Bronchial epithelial cell (primary cell): ENCODE measurements around the gene CD2AP. TPM values are rescaled to one million over a fixed set of nuclear protein-coding genes. Genes with fewer than 3 reads are reported as not detected.
A peak's percentile ranks its signal among the peaks of the same experiment; 100 is the strongest.

Experiments
- DNase-seq: peaks from one replicate; pipeline ENCODE4 v3.0.0-alpha.2; 2010; ENCODE audit warnings: low read depth
- FAIRE-seq: peaks from 2 replicates; lab custom pipeline; 2011; peaks lifted over from hg19 to GRCh38; lab: Jason Lieb, UNC
- H3K27me3 ChIP-seq: 2 replicates; pipeline ENCODE4 v1.5.1; 2011; ENCODE audit warnings: low read length; ENCODE audit not compliant: control insufficient read depth, insufficient read depth
- H3K36me3 ChIP-seq: 2 replicates; pipeline ENCODE4 v1.5.1; 2011; ENCODE audit warnings: low read length; ENCODE audit not compliant: control insufficient read depth, insufficient read depth
- H3K4me3 ChIP-seq: 2 replicates; pipeline ENCODE4 v1.5.1; 2011; ENCODE audit warnings: mild to moderate bottlenecking, low read depth, low read length, control low read depth
- total RNA-seq: library from RNA; depleted of rRNA; stranded (reverse); fragments of >200 nt; gene quantifications from 2 replicates; pipeline ENCODE4 v1.2.1, GENCODE V29; 2014
- TF ChIP-seq, protein P1 (sequence below): IDR thresholded peaks from 2 replicates; pipeline ENCODE4 v1.5.1; 2011; ENCODE audit warnings: mild to moderate bottlenecking, moderate library complexity, low read length, control low read depth, inconsistent platforms; ENCODE audit not compliant: insufficient read depth, severe bottlenecking

The CD2AP gene
- total RNA-seq, 1 donor from 2014 or later: 24.0 TPM

GRCh38 chr6:47485083-47485482, 7.5 kb downstream of the CD2AP start:
- no peak for DNase-seq
- TF ChIP-seq, protein P1, sequence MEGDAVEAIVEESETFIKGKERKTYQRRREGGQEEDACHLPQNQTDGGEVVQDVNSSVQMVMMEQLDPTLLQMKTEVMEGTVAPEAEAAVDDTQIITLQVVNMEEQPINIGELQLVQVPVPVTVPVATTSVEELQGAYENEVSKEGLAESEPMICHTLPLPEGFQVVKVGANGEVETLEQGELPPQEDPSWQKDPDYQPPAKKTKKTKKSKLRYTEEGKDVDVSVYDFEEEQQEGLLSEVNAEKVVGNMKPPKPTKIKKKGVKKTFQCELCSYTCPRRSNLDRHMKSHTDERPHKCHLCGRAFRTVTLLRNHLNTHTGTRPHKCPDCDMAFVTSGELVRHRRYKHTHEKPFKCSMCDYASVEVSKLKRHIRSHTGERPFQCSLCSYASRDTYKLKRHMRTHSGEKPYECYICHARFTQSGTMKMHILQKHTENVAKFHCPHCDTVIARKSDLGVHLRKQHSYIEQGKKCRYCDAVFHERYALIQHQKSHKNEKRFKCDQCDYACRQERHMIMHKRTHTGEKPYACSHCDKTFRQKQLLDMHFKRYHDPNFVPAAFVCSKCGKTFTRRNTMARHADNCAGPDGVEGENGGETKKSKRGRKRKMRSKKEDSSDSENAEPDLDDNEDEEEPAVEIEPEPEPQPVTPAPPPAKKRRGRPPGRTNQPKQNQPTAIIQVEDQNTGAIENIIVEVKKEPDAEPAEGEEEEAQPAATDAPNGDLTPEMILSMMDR: no peak
- Histone ChIP-seq H3K4me3 (no peak overlapping the region), H3K27me3 (no peaks in the 10 kb centered on the region), H3K36me3 (no peaks in the 10 kb centered on the region)
- FAIRE-seq: no peak

DNA sequence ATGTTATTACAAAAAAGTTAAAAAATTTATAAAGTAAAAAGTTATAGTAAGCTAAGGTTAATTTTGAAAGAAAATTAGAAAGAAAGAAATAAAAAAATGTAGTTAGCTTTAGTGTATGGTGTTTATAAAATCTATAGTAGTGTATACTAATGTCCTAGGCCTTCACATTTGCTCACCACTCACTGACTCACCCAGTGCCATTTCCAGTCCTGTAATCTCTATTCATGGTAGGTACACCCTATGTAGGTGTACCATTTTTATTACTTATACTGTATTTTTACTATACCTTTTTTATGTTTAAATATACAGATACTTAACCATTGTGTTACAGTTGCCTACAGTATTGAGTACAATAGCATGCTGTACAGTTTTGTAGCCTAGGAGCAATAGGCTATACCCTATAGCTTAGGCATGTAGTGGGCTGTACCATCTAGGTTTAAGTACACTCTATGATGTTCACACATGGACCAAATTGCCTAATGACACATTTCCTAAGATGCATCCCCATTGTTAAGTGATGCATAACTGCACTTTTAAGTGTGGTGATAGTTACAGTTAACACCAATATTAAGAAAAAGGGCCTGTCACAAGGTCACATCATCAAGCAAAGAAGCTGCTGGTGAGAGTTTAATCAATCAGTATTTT, 8.0 kb downstream of the CD2AP start:
- no peaks in the 10 kb centered on the region for H3K36me3 ChIP-seq
- FAIRE-seq (no peak), DNase-seq (peak; percentile 60)
- no peak overlapping the region for H3K4me3 ChIP-seq
- TF ChIP-seq, protein P1: no peak
- H3K27me3 ChIP-seq: no peaks in the 10 kb centered on the region

DNA sequence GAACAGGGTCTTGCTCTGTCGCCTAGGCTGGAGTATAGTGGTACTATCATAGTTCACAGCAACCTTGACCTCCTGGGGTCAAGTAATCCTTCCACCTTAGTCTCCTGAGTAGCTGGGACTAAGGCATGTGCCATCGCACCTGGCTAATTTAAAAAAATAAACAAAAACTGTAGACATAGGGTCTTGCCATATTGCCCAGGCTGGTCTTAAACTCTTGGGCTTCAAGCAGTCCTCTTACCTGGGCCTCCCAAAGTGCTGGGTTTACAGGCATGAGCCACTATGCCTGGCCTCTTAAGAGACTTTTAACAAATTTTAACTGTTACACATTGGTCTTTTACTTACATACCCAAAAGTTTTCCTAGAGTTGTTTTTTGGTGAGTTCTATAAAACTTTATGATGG, 12.4 kb downstream of the CD2AP start:
- Histone ChIP-seq H3K27me3 (no peaks in the 10 kb centered on the region), H3K36me3 (no peaks in the 10 kb centered on the region), H3K4me3 (no peak overlapping the region)
- FAIRE-seq: no peak
- TF ChIP-seq, protein P1: no peak
- DNase-seq: no peak

DNA sequence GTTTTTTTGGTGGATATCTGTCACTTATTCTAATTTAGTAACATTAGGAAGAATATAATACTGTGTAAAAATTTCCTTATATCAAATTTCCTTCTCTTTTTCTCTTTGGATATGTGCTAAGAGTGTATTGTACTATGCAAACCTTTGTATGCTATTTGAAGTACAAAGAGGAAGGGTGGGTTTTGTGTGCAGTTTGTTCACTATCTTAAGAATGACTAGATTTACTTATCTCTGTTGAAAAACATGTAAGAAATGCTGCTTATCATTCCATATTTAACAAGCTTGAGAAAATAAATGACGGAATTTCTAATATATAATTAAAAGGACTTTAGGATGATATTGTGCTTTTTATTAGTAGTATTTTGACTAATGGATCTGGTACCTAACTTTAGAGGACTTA, 13.1 kb downstream of the CD2AP start:
- no peak for FAIRE-seq
- H3K4me3 ChIP-seq: no peak overlapping the region
- TF ChIP-seq, protein P1: no peak

GRCh38 chr6:47492355-47492754, 14.8 kb downstream of the CD2AP start:
- DNase-seq: no peak
- TF ChIP-seq, protein P1: no peak

More for the DNA sequence above, 13.1 kb downstream of the CD2AP start:
- no peaks in the 10 kb centered on the region for H3K36me3 ChIP-seq
- no peak for DNase-seq
- H3K27me3 ChIP-seq: no peaks in the 10 kb centered on the region

DNA sequence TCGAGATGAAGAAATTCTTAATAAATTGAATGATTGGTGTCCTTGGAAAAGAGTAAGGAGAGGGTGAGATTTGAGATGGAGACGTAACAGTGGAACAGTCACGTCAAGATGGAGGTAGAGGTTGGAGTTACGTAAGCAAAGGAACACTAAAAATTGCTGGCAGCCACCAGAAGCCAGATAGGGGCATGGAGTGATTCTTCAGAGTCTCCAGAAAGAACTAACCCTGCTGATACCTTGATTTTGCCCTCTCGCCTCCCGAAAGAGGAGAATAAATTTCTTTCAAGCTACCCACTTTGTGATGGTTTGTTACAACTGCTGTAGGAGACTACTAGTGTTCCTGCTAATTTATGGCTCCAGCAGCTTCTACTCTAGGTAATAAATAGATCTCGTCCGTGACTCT, 17.6 kb downstream of the CD2AP start:
- H3K4me3 ChIP-seq: no peak overlapping the region
- DNase-seq (no peak), FAIRE-seq (no peak)
- H3K36me3 ChIP-seq: no peaks in the 10 kb centered on the region
- no peaks in the 10 kb centered on the region for H3K27me3 ChIP-seq
- TF ChIP-seq, protein P1: no peak

More at GRCh38 chr6:47492355-47492754, 14.8 kb downstream of the CD2AP start:
- Histone ChIP-seq H3K4me3 (no peak overlapping the region), H3K36me3 (no peaks in the 10 kb centered on the region), H3K27me3 (no peaks in the 10 kb centered on the region)
- no peak for FAIRE-seq
